Tibial nerve (tissue), 4 donors: ENCODE measurements around the gene THSD4. TPM values are rescaled to one million over a fixed set of nuclear protein-coding genes. Genes with fewer than 3 reads are reported as not detected.

Experiments
- DNase-seq, 2 donors: peaks; one replicate each; pipeline ENCODE4 v3.0.0-alpha.2; 2019; ENCODE audit warnings: low spot score in 2 of 2
- H3K27ac ChIP-seq, 4 donors: fragments of 200-600 bp; sonication (generic) in 3 of 4; one replicate each; pipeline ENCODE4 v1.5.1; 2017 to 2019; ENCODE audit warnings: mild to moderate bottlenecking in 1 of 4
- H3K27me3 ChIP-seq, 2 donors: fragments of 200-600 bp; sonication (generic) in 1 of 2; one replicate each; pipeline versions ENCODE4 v1.5.1 to v1.6.0; 2017 to 2019
- H3K36me3 ChIP-seq, 3 donors: fragments of 200-600 bp; sonication (generic); one replicate each; pipeline ENCODE4 v1.5.1; 2018 to 2019
- H3K4me1 ChIP-seq, 4 donors: fragments of 200-600 bp; sonication (generic) in 3 of 4; one replicate each; pipeline ENCODE4 v1.5.1; 2017 to 2019
- H3K4me3 ChIP-seq, 4 donors: fragments of 200-600 bp; sonication (generic) in 3 of 4; one replicate each; pipeline ENCODE4 v1.5.1; 2017 to 2019; ENCODE audit warnings: mild to moderate bottlenecking in 1 of 4, moderate library complexity in 1 of 4
- H3K9me3 ChIP-seq, 4 donors: fragments of 200-600 bp; sonication (generic) in 3 of 4; one replicate each; pipeline ENCODE4 v1.5.1; 2017 to 2019
- CTCF ChIP-seq, 5 experiments: fragments of 200-600 bp in 3 of 5; fragments of 450-650 bp in 2 of 5; sonication (generic) in 3 of 5; IDR thresholded peaks; one replicate each; pipeline ENCODE4 v1.5.1; 2016 to 2019; ENCODE audit warnings: antibody characterized with exemption in 5 of 5, mild to moderate bottlenecking in 3 of 5, moderate library complexity in 2 of 5
- EP300 ChIP-seq, 2 donors: sonication (generic); formaldehyde crosslinking; IDR thresholded peaks; one replicate each; pipeline ENCODE4 v1.6.1; 2017; ENCODE audit warnings: antibody characterized with exemption in 2 of 2, mild to moderate bottlenecking in 1 of 2
- POLR2A ChIP-seq, 2 donors: fragments of 450-650 bp; IDR thresholded peaks; one replicate each; pipeline ENCODE4 v1.6.1; 2017; ENCODE audit warnings: antibody characterized with exemption in 2 of 2, mild to moderate bottlenecking in 2 of 2, moderate library complexity in 2 of 2
- WGBS, 2 donors: methylation state at CpG; one replicate each; pipeline ENCODE4 v1.1.5; 2018; 5-methylcytosine and 5-hydroxymethylcytosine counted together
- total RNA-seq, 4 donors: library from RNA; depleted of rRNA; stranded (reverse); fragments of >200 nt; gene quantifications; one replicate each; pipeline ENCODE4 v1.1.0, GENCODE V29; 2016

THSD4 gene
- total RNA-seq, 4 donors from 2014 or later, result 9.6 to 25.1 (median 21.2) TPM

- H3K4me3 ChIP-seq, result peak overlapping the region in 1 of 4 donors; percentile 22
Measured at GRCh38 chr15:71548401-71548807, 433.1 kb downstream of the THSD4 start.

GRCh38 chr15:71549091-71549490, 433.8 kb downstream of the THSD4 start:
- Histone ChIP-seq H3K9me3 (no peaks in the 10 kb centered on the region), H3K36me3 (no peaks in the 10 kb centered on the region), H3K4me3 (no peak overlapping the region), H3K4me1 (peaks cover 0 to 4% (median 0%) of the 10 kb centered on the region in 4 donors), H3K27ac (peak overlapping the region in 1 of 4 donors; percentile 17), H3K27me3 (no peaks in the 10 kb centered on the region)
- 24 to 25% methylated on average over 5 of the region's 5 CpGs for WGBS, 2 donors
- TF ChIP-seq POLR2A (IDR thresholded peaks at IDR 0.05) (no peak), EP300 (IDR thresholded peaks at IDR 0.05) (no peak), CTCF (IDR thresholded peaks at IDR 0.05) (no peak)
- DNase-seq, result no peak

More at GRCh38 chr15:71548401-71548807, 433.1 kb downstream of the THSD4 start:
- Histone ChIP-seq H3K36me3 (no peaks in the 10 kb centered on the region), H3K27me3 (no peaks in the 10 kb centered on the region), H3K27ac (no peak overlapping the region), H3K4me1 (peaks cover 0 to 4% (median 0%) of the 10 kb centered on the region in 4 donors), H3K9me3 (no peaks in the 10 kb centered on the region)
- 29 to 39% methylated on average over 4 of the region's 4 CpGs for WGBS, 2 donors
- no peak for DNase-seq
- TF ChIP-seq CTCF (IDR thresholded peaks at IDR 0.05) (no peak), POLR2A (IDR thresholded peaks at IDR 0.05) (no peak), EP300 (IDR thresholded peaks at IDR 0.05) (no peak)

GRCh38 chr15:71549697-71550096, 434.4 kb downstream of the THSD4 start:
- Histone ChIP-seq H3K27ac (no peak overlapping the region), H3K4me1 (peaks cover 0 to 4% (median 0%) of the 10 kb centered on the region in 4 donors), H3K9me3 (no peaks in the 10 kb centered on the region), H3K36me3 (no peaks in the 10 kb centered on the region), H3K27me3 (no peaks in the 10 kb centered on the region), H3K4me3 (no peak overlapping the region)
- TF ChIP-seq CTCF (IDR thresholded peaks at IDR 0.05) (no peak), EP300 (IDR thresholded peaks at IDR 0.05) (no peak), POLR2A (IDR thresholded peaks at IDR 0.05) (no peak)
- no peak for DNase-seq
- 66 to 73% methylated on average over 5 of the region's 5 CpGs for WGBS, 2 donors

- no peak overlapping the region for H3K27ac ChIP-seq
- no peaks in the 10 kb centered on the region for H3K27me3 ChIP-seq
- no peaks in the 10 kb centered on the region for H3K36me3 ChIP-seq
- TF ChIP-seq EP300 (IDR thresholded peaks at IDR 0.05) (no peak), POLR2A (IDR thresholded peaks at IDR 0.05) (no peak), CTCF (IDR thresholded peaks at IDR 0.05) (no peak)
- no peak overlapping the region for H3K4me3 ChIP-seq
- WGBS, 2 donors, result 75 to 76% methylated on average over 5 of the region's 5 CpGs
- no peak for DNase-seq
- peaks cover 0 to 3% (median 0%) of the 10 kb centered on the region in 4 donors for H3K9me3 ChIP-seq
- peaks cover 0 to 4% (median 0%) of the 10 kb centered on the region in 4 donors for H3K4me1 ChIP-seq
Measured at GRCh38 chr15:71551566-71551965, 436.3 kb downstream of the THSD4 start.

- H3K36me3 ChIP-seq, result no peaks in the 10 kb centered on the region
- H3K9me3 ChIP-seq, result peaks cover 0 to 10% (median 4%) of the 10 kb centered on the region in 4 donors
- TF ChIP-seq CTCF (IDR thresholded peaks at IDR 0.05) (no peak), POLR2A (IDR thresholded peaks at IDR 0.05) (no peak), EP300 (IDR thresholded peaks at IDR 0.05) (peak in 1 of 2 donors; percentile 46)
- H3K4me1 ChIP-seq, result peaks cover 0 to 5% (median 0%) of the 10 kb centered on the region in 4 donors
- H3K27ac ChIP-seq, result no peak overlapping the region
- no peak overlapping the region for H3K4me3 ChIP-seq
- 72 to 76% methylated on average over 3 of the region's 3 CpGs for WGBS, 2 donors
- no peaks in the 10 kb centered on the region for H3K27me3 ChIP-seq
- no peak for DNase-seq
Measured at GRCh38 chr15:71559098-71559497, 443.8 kb downstream of the THSD4 start.
